ENCODE data around the gene MAN2B2. TPM values are rescaled to one million over a fixed set of nuclear protein-coding genes. Genes with fewer than 3 reads are reported as not detected.

MAN2B2 gene
- polyA plus RNA-seq, 1 donor (not counting 4 experiments of a cell fraction or from before 2014, with no cell fraction given): 7.4 TPM

- Histone ChIP-seq H3K9me1 (ENCODE audit: control insufficient read depth, extremely low read depth, insufficient read depth, low read length) (no peaks in the 10 kb centered on the region), H3K4me1 (ENCODE audit: control insufficient read depth, extremely low read depth, insufficient read depth, low read length) (peaks cover 16% of the 10 kb centered on the region), H3K9me3 (ENCODE audit: control insufficient read depth, low read depth, low read length) (no peaks in the 10 kb centered on the region), H3K27ac (ENCODE audit: control insufficient read depth, insufficient read depth, low read length) (no peak overlapping the region), H4K20me1 (ENCODE audit: control insufficient read depth, extremely low read depth, insufficient read depth, low read length) (no peaks in the 10 kb centered on the region), H3K9ac (ENCODE audit: control insufficient read depth, extremely low read depth, insufficient read depth, low read length) (no peak overlapping the region), H3K4me2 (ENCODE audit: control insufficient read depth, extremely low read depth, insufficient read depth, low read depth, low read length) (no peak overlapping the region), H3K4me3 (ENCODE audit: control insufficient read depth in 2 of 3, extremely low read depth in 1 of 3, insufficient read depth in 2 of 3, low read depth in 1 of 3, low read length in 3 of 3) (no peak overlapping the region), H3K27me3 (ENCODE audit: control insufficient read depth, extremely low read depth, insufficient read depth, low read length) (peaks cover 58% of the 10 kb centered on the region), H3K79me2 (ENCODE audit: control insufficient read depth, insufficient read depth, low read length) (no peaks in the 10 kb centered on the region), H3K36me3 (ENCODE audit: control insufficient read depth in 2 of 2, extremely low read depth in 1 of 2, insufficient read depth in 2 of 2, low read length in 2 of 2) (no peaks in the 10 kb centered on the region), H2AFZ (ENCODE audit: control insufficient read depth, low read length) (no peak overlapping the region)
- DNase-seq (ENCODE audit: low read depth, low spot score) (no peak), FAIRE-seq (no peak)
- dilution Hi-C loops (cut with MboI; ENCODE audit: extremely low pct_ligation_motif_present, low sequenced_read_pairs): no loop called here
- TF ChIP-seq EZH2 (IDR thresholded peaks at IDR 0.05; ENCODE audit: low read length): no peak
- no peak for TF ChIP-seq CTCF (optimal IDR thresholded peaks at IDR 0.05 in 1 of 3, IDR thresholded peaks at IDR 0.05 in 1 of 3, conservative IDR thresholded peaks at IDR 0.05 in 1 of 3; ENCODE audit: extremely low read depth in 1 of 3, insufficient read depth in 2 of 3, low read length in 3 of 3)
These were observed 13.8 kb upstream of the MAN2B2 start for GRCh38 chr4:6561173-6561516.

GRCh38 chr4:6561706-6562371 is 13.2 kb upstream of the MAN2B2 start:
- Histone ChIP-seq H3K36me3 (ENCODE audit: control insufficient read depth in 2 of 2, extremely low read depth in 1 of 2, insufficient read depth in 2 of 2, low read length in 2 of 2) (no peaks in the 10 kb centered on the region), H3K4me3 (ENCODE audit: control insufficient read depth in 2 of 3, extremely low read depth in 1 of 3, insufficient read depth in 2 of 3, low read depth in 1 of 3, low read length in 3 of 3) (no peak overlapping the region), H3K4me1 (ENCODE audit: control insufficient read depth, extremely low read depth, insufficient read depth, low read length) (peaks cover 22% of the 10 kb centered on the region), H4K20me1 (ENCODE audit: control insufficient read depth, extremely low read depth, insufficient read depth, low read length) (no peaks in the 10 kb centered on the region), H3K9me3 (ENCODE audit: control insufficient read depth, low read depth, low read length) (no peaks in the 10 kb centered on the region), H2AFZ (ENCODE audit: control insufficient read depth, low read length) (no peak overlapping the region), H3K27ac (ENCODE audit: control insufficient read depth, insufficient read depth, low read length) (no peak overlapping the region), H3K27me3 (ENCODE audit: control insufficient read depth, extremely low read depth, insufficient read depth, low read length) (peaks cover 58% of the 10 kb centered on the region), H3K9ac (ENCODE audit: control insufficient read depth, extremely low read depth, insufficient read depth, low read length) (no peak overlapping the region), H3K4me2 (ENCODE audit: control insufficient read depth, extremely low read depth, insufficient read depth, low read depth, low read length) (no peak overlapping the region), H3K79me2 (ENCODE audit: control insufficient read depth, insufficient read depth, low read length) (no peaks in the 10 kb centered on the region), H3K9me1 (ENCODE audit: control insufficient read depth, extremely low read depth, insufficient read depth, low read length) (no peaks in the 10 kb centered on the region)
- TF ChIP-seq CTCF (optimal IDR thresholded peaks at IDR 0.05 in 1 of 3, IDR thresholded peaks at IDR 0.05 in 1 of 3, conservative IDR thresholded peaks at IDR 0.05 in 1 of 3; ENCODE audit: extremely low read depth in 1 of 3, insufficient read depth in 2 of 3, low read length in 3 of 3): no peak
- TF ChIP-seq EZH2 (IDR thresholded peaks at IDR 0.05; ENCODE audit: low read length): no peak
- no peak for FAIRE-seq
- dilution Hi-C loops (cut with MboI; ENCODE audit: extremely low pct_ligation_motif_present, low sequenced_read_pairs): no loop called here
- DNase-seq (ENCODE audit: low read depth, low spot score): no peak
